NT2/D1 (cell line): ENCODE results near the gene EMILIN2.
A peak's percentile ranks its signal among the peaks of the same experiment; 100 is the strongest.

Experiments
- DNase-seq: peaks from one replicate; pipeline ENCODE4 v3.0.0-alpha.2; 2011; ENCODE audit warnings: low read depth, low spot score
- H3K27me3 ChIP-seq: 2 replicates; pipeline ENCODE4 v1.6.0; 2011; ENCODE audit warnings: mild to moderate bottlenecking; ENCODE audit not compliant: insufficient read length, insufficient read depth
- H3K36me3 ChIP-seq: 2 replicates; pipeline ENCODE4 v1.6.1; 2011; ENCODE audit warnings: mild to moderate bottlenecking, low read length, mixed read lengths; ENCODE audit not compliant: insufficient read depth, insufficient read length
- H3K4me1 ChIP-seq: 2 replicates; pipeline ENCODE4 v1.5.1; 2011; ENCODE audit not compliant: insufficient read depth, insufficient read length
- H3K4me3 ChIP-seq: 2 replicates; pipeline ENCODE4 v1.5.1; 2011; ENCODE audit warnings: low read depth; ENCODE audit not compliant: insufficient read length
- H3K9ac ChIP-seq: 2 replicates; pipeline ENCODE4 v1.6.0; 2011; ENCODE audit warnings: low read depth; ENCODE audit not compliant: insufficient read length
- H3K9me3 ChIP-seq: 2 replicates; pipeline ENCODE4 v1.5.1; 2011; ENCODE audit warnings: mild to moderate bottlenecking, low read length; ENCODE audit not compliant: insufficient read depth
- SUZ12 ChIP-seq: IDR thresholded peaks from 2 replicates; pipeline ENCODE4 v1.6.1; 2011; ENCODE audit not compliant: insufficient read length, insufficient read depth; ENCODE audit errors: extremely low read depth
- YY1 ChIP-seq: IDR thresholded peaks from 2 replicates; pipeline ENCODE4 v1.6.1; 2011; ENCODE audit not compliant: insufficient read length, insufficient read depth
- ZNF274 ChIP-seq: IDR thresholded peaks from 2 replicates; pipeline ENCODE4 v1.6.1; 2011; ENCODE audit warnings: mild to moderate bottlenecking, low read depth, low read length

EMILIN2 gene

DNA sequence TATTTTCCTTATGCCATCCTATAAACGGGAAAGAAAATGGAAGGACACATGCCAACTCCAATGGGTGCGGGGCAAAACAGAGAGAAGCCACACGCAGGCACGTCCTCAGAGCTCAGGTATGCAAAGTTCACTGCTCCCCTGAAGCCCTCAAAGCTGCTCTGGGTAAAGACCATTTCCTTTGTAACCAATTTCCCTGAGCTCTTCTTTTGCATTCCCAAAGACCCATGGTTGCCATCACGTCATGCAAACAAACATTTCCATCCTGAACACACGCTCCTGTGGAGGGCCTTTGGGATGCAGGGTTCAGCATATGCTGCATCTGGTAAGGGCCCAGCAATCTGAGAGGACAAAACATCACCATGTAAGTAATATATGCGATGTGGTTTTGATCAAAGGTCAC is 69.4 kb downstream of the EMILIN2 start:
- no peaks in the 10 kb centered on the region for H3K9me3 ChIP-seq
- H3K36me3 ChIP-seq: peaks cover 93% of the 10 kb centered on the region
- TF ChIP-seq ZNF274 (no peak), YY1 (no peak), SUZ12 (no peak)
- peaks cover 9% of the 10 kb centered on the region for H3K4me1 ChIP-seq
- H3K9ac ChIP-seq: no peak overlapping the region
- H3K4me3 ChIP-seq: no peak overlapping the region
- H3K27me3 ChIP-seq: no peaks in the 10 kb centered on the region
- DNase-seq: peak; percentile 77

DNA sequence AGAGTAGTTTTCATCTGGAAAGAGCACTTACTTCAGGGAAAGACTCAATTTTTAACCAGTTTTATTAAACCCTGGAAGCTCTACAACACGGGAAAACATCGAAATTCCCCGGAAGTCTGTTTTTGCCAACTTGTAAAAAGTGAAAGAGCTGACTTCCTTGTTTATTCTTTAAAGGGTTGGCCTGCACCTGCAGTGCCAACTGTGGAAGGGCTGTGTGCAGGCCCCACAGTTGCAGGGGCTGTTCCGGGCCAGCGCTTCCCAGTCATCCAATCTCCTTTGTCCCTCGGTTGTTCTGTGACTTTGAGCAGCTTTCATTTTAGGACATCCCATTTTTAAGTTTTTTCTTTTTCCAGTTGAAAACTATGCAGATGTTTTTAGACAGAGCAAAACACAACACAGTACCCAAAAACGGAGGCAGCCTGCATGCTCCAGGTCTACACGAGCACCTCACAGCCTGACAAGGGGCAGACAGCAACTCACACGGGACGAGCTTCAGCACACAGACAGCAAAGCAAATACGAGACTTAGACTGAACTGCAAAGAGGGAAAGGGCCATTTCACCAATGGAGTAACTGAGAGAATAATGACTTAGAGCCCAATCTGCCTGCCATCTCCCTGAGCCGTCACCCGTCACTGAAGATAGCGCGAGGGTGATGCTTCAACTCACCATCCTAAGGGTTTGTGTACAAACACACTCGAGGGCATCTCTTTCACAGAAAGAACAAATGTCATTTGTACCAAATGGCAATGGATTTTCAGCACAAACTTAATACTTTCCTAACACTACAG is 70.6 kb downstream of the EMILIN2 start:
- H3K36me3 ChIP-seq: peaks cover 89% of the 10 kb centered on the region
- H3K9me3 ChIP-seq: no peaks in the 10 kb centered on the region
- no peak overlapping the region for H3K9ac ChIP-seq
- no peak for DNase-seq
- TF ChIP-seq SUZ12: no peak
- H3K4me3 ChIP-seq: no peak overlapping the region
- peaks cover 9% of the 10 kb centered on the region for H3K4me1 ChIP-seq
- H3K27me3 ChIP-seq: no peaks in the 10 kb centered on the region

DNA sequence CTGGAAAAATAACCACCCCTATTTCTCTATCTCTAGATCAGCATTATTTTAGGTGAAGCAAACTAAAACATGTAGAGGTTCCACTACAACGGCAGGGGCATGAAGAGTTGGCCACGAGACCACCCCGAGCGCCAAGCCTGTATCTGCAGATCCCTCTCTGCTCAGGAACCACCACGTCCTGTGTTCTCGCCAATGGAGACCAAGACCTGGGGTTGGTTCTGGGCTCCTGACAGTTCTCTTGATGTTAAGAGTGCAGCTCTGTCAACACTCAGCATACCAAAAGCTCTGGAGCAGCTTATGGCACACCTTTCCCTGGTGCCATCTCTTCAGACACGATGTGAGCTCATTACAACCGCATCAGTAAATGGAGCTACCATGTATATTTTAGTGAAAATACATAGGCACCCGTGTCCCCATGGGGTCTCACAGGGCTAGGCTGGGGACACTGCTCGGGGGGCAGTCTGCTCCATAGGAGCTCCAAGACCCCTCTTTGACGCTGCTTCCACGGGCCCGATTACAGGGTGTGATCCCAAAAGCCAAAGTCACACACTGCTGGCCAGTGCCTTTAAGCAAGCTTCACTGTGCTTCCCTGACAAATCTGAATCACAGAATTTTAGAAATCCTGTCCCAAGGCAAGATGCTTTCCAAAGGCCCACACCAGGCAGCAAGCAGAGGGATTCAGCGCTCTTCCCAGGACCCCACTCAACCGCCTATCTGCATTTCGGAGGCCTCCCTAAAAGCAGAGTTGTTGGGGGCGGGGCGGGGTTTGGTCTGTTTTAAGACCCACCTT is 72.2 kb downstream of the EMILIN2 start:
- Histone ChIP-seq H3K4me1 (peaks cover 9% of the 10 kb centered on the region), H3K9ac (no peak overlapping the region), H3K9me3 (no peaks in the 10 kb centered on the region), H3K36me3 (peaks cover 82% of the 10 kb centered on the region), H3K27me3 (no peaks in the 10 kb centered on the region), H3K4me3 (no peak overlapping the region)
- TF ChIP-seq SUZ12 (no peak), YY1 (no peak), ZNF274 (no peak)
- DNase-seq: no peak

GRCh38 chr18:2919600-2919999 is 72.8 kb downstream of the EMILIN2 start:
- H3K9me3 ChIP-seq: no peaks in the 10 kb centered on the region
- H3K4me3 ChIP-seq: no peak overlapping the region
- TF ChIP-seq SUZ12 (no peak), ZNF274 (no peak), YY1 (no peak)
- H3K9ac ChIP-seq: no peak overlapping the region
- no peaks in the 10 kb centered on the region for H3K27me3 ChIP-seq
- H3K36me3 ChIP-seq: peaks cover 82% of the 10 kb centered on the region
- H3K4me1 ChIP-seq: peaks cover 9% of the 10 kb centered on the region
- DNase-seq: no peak

DNA sequence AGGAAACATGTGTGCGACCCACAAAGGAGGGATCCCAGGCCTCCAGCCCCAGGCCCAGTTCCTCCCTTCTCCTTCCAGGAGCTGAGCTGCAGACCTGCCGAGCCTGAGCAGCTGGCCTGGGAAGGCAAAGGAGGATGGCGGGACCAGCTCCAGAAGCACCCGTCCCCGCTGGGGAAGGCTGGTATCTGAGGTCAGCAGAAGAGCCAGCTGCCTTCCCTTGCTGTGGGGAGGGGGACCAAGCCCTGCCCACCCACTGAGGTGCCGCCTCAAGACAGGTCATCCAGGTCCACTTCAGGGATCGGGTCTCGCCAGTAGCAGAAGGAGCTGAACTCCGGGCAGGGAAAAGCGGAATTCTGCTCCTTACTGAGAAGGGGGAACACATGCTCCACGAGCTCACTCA is 73.2 kb downstream of the EMILIN2 start:
- H3K4me3 ChIP-seq: no peak overlapping the region
- no peak for TF ChIP-seq SUZ12
- no peak for TF ChIP-seq YY1
- TF ChIP-seq ZNF274: no peak
- no peak for DNase-seq
- H3K9ac ChIP-seq: no peak overlapping the region
- H3K9me3 ChIP-seq: no peaks in the 10 kb centered on the region
- peaks cover 6% of the 10 kb centered on the region for H3K4me1 ChIP-seq
- peaks cover 82% of the 10 kb centered on the region for H3K36me3 ChIP-seq
- no peaks in the 10 kb centered on the region for H3K27me3 ChIP-seq

GRCh38 chr18:2920546-2921343 is 73.9 kb downstream of the EMILIN2 start:
- no peak for TF ChIP-seq ZNF274
- TF ChIP-seq SUZ12: no peak

GRCh38 chr18:2921778-2922177 is 75.0 kb downstream of the EMILIN2 start:
- no peaks in the 10 kb centered on the region for H3K27me3 ChIP-seq
- H3K9me3 ChIP-seq: no peaks in the 10 kb centered on the region
- H3K36me3 ChIP-seq: peaks cover 78% of the 10 kb centered on the region
- DNase-seq: no peak
- peaks cover 3% of the 10 kb centered on the region for H3K4me1 ChIP-seq
- H3K9ac ChIP-seq: no peak overlapping the region
- TF ChIP-seq ZNF274 (no peak), YY1 (no peak), SUZ12 (no peak)
- H3K4me3 ChIP-seq: no peak overlapping the region

More at GRCh38 chr18:2920546-2921343, 73.9 kb downstream of the EMILIN2 start:
- H3K36me3 ChIP-seq: peaks cover 82% of the 10 kb centered on the region
- H3K9me3 ChIP-seq: no peaks in the 10 kb centered on the region
- peaks cover 6% of the 10 kb centered on the region for H3K4me1 ChIP-seq
- H3K9ac ChIP-seq: no peak overlapping the region
- no peak overlapping the region for H3K4me3 ChIP-seq
- no peak for DNase-seq
- H3K27me3 ChIP-seq: no peaks in the 10 kb centered on the region
